Common myeloid progenitor, CD34-positive (primary cell): Measurements from ENCODE around the gene SLCO2B1.

Experiments used
- CTCF ChIA-PET: fragments of 350-600 bp; sonication (Branson Sonifier 250); formaldehyde crosslinking; loops from one replicate; lab custom pipeline; 2021; ENCODE audit warnings: antibody characterized with exemption; lab: Charles Lee
- POLR2A ChIA-PET: fragments of 350-600 bp; sonication (Branson Sonifier 250); formaldehyde crosslinking; loops from one replicate; lab custom pipeline; 2021; ENCODE audit warnings: antibody characterized with exemption; lab: Charles Lee
- DNase-seq, 3 donors: peaks; one replicate each; pipeline versions ENCODE4 v3.0.0 to v3.0.0-alpha.2; 2013
- H3K27ac ChIP-seq, 2 experiments: 1 replicate in 1 of 2; 2 replicates in 1 of 2; pipeline ENCODE4 v1.7.0; 2013; ENCODE audit warnings: inconsistent platforms in 2 of 2, low read length in 2 of 2, mild to moderate bottlenecking in 2 of 2, low read depth in 1 of 2, moderate library complexity in 1 of 2; ENCODE audit not compliant: severe bottlenecking in 2 of 2, insufficient read depth in 1 of 2, poor library complexity in 1 of 2
- H3K27me3 ChIP-seq, 5 experiments: replicated peaks in 2 of 5; 1 replicate in 3 of 5; 2 replicates in 2 of 5; pipeline versions ENCODE4 v1.6.1 to v1.7.0; 2013; ENCODE audit warnings: low read length in 4 of 5, mild to moderate bottlenecking in 2 of 5, moderate library complexity in 2 of 5, inconsistent platforms in 1 of 5; ENCODE audit not compliant: insufficient read depth in 5 of 5, control insufficient read depth in 4 of 5
- H3K36me3 ChIP-seq, 4 experiments: 1 replicate in 2 of 4; 2 replicates in 2 of 4; pipeline versions ENCODE4 v1.6.1 to v1.7.0; 2013; ENCODE audit warnings: low read length in 3 of 4, control low read depth in 1 of 4, mild to moderate bottlenecking in 1 of 4; ENCODE audit not compliant: control insufficient read depth in 4 of 4, insufficient read depth in 4 of 4
- H3K4me1 ChIP-seq, 4 experiments: 1 replicate in 3 of 4; 2 replicates in 1 of 4; pipeline versions ENCODE4 v1.6.1 to v1.7.1; 2013; ENCODE audit warnings: low read length in 3 of 4, mild to moderate bottlenecking in 3 of 4, control low read depth in 1 of 4, inconsistent platforms in 1 of 4, moderate library complexity in 1 of 4; ENCODE audit not compliant: control insufficient read depth in 4 of 4, insufficient read depth in 4 of 4; ENCODE audit errors: control extremely low read depth in 1 of 4
- H3K4me3 ChIP-seq, 7 experiments: 1 replicate in 4 of 7; 2 replicates in 3 of 7; pipeline versions ENCODE4 v1.5.1 to v1.7.0; 2013; ENCODE audit warnings: mild to moderate bottlenecking in 7 of 7, low read length in 6 of 7, moderate library complexity in 6 of 7, inconsistent platforms in 2 of 7, low read depth in 2 of 7, control low read depth in 1 of 7; ENCODE audit not compliant: insufficient read depth in 4 of 7, control insufficient read depth in 1 of 7; ENCODE audit errors: extremely low read depth in 1 of 7
- H3K9me3 ChIP-seq, 5 experiments: 1 replicate in 4 of 5; 2 replicates in 1 of 5; pipeline versions ENCODE4 v1.6.1 to v1.7.1; 2013; ENCODE audit warnings: low read length in 4 of 5, mild to moderate bottlenecking in 2 of 5, inconsistent platforms in 1 of 5, low read depth in 1 of 5, moderate library complexity in 1 of 5; ENCODE audit not compliant: control insufficient read depth in 4 of 5, insufficient read depth in 2 of 5; ENCODE audit errors: control extremely low read depth in 1 of 5
- WGBS: methylation state at CpG from one replicate; pipeline ENCODE4 v1.1.5; 2013; ENCODE audit not compliant: insufficient coverage; 5-methylcytosine and 5-hydroxymethylcytosine counted together

SLCO2B1 gene

GRCh38 chr11:75184757-75185425 lies 34.0 kb downstream of the SLCO2B1 start:
- POLR2A ChIA-PET, result no interaction called here
- no peak for DNase-seq
- Histone ChIP-seq H3K9me3 (no peaks in the 10 kb centered on the region), H3K4me1 (peaks cover 0 to 14% (median 0%) of the 10 kb centered on the region in 4 experiments), H3K4me3 (no peak overlapping the region), H3K27me3 (peaks cover 0 to 9% (median 4%) of the 10 kb centered on the region in 5 experiments), H3K36me3 (no peaks in the 10 kb centered on the region), H3K27ac (no peak overlapping the region)
- 25% methylated on average over 1 of the region's 3 CpGs for WGBS
- CTCF ChIA-PET, result interaction anchor here (1.5 kb wide), 1 partner anchor 20 kb away, joined by 5 read pairs; no protein-coding TSS in a partner anchor

- ChIA-PET CTCF (interaction anchor here (0.6 kb wide), 1 partner anchor 117 kb away, joined by 3 read pairs; no protein-coding TSS in a partner anchor), POLR2A (no interaction called here)
- WGBS, result no CpG with 5 or more reads among the region's 3 CpGs
These were observed 35.0 kb downstream of the SLCO2B1 start for GRCh38 chr11:75185866-75186265.

GRCh38 chr11:75186999-75187398 lies 36.1 kb downstream of the SLCO2B1 start:
- no peak overlapping the region for H3K4me3 ChIP-seq
- H3K36me3 ChIP-seq, result no peaks in the 10 kb centered on the region
- H3K9me3 ChIP-seq, result no peaks in the 10 kb centered on the region
- WGBS, result 100% methylated on average over 1 of the region's 4 CpGs
- H3K27ac ChIP-seq, result no peak overlapping the region
- CTCF ChIA-PET, result no interaction called here
- DNase-seq, result no peak
- H3K27me3 ChIP-seq, result peaks cover 0 to 9% (median 3%) of the 10 kb centered on the region in 5 experiments
- POLR2A ChIA-PET, result no interaction called here
- peaks cover 0 to 6% (median 0%) of the 10 kb centered on the region in 4 experiments for H3K4me1 ChIP-seq

More at GRCh38 chr11:75185866-75186265, 35.0 kb downstream of the SLCO2B1 start:
- peaks cover 0 to 9% (median 4%) of the 10 kb centered on the region in 5 experiments for H3K27me3 ChIP-seq
- no peaks in the 10 kb centered on the region for H3K36me3 ChIP-seq
- no peaks in the 10 kb centered on the region for H3K9me3 ChIP-seq
- H3K4me3 ChIP-seq, result no peak overlapping the region
- H3K4me1 ChIP-seq, result peaks cover 0 to 14% (median 0%) of the 10 kb centered on the region in 4 experiments
- H3K27ac ChIP-seq, result no peak overlapping the region
- DNase-seq, result no peak

DNA sequence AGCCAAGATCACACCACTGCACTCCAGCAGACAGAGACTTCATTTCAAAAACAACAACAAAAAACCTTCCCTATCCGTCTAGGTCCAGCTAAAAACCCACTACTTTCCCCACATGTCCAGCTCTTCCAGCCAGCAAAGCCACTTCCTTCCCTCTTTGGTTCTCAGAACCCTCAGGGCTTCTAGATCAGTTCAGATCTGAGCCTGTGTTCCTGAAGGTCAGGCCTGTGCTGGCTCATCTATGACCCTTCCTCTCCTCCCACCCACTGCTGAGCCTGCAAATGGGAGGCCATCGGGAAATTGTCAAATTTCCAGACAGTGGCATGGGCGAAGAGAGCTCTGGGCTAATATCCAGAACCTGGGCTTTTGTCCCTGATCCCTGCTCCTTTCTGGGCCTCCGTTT lies 37.8 kb downstream of the SLCO2B1 start:
- POLR2A ChIA-PET, result no interaction called here
- Histone ChIP-seq H3K4me1 (peaks cover 0 to 4% (median 0%) of the 10 kb centered on the region in 4 experiments), H3K4me3 (no peak overlapping the region), H3K27ac (no peak overlapping the region), H3K27me3 (peaks cover 0 to 10% (median 3%) of the 10 kb centered on the region in 5 experiments), H3K9me3 (no peaks in the 10 kb centered on the region), H3K36me3 (no peaks in the 10 kb centered on the region)
- DNase-seq, result no peak
- CTCF ChIA-PET, result interaction anchor here (0.8 to 2.2 kb wide), 3 partner anchors 23 to 48 kb away, joined by 3 to 11 read pairs (median 3); no protein-coding TSS in a partner anchor
- 86% methylated on average over 3 of the region's 4 CpGs for WGBS

GRCh38 chr11:75189108-75189507 lies 38.2 kb downstream of the SLCO2B1 start:
- Histone ChIP-seq H3K27ac (no peak overlapping the region), H3K9me3 (no peaks in the 10 kb centered on the region), H3K27me3 (peaks cover 0 to 6% (median 3%) of the 10 kb centered on the region in 5 experiments), H3K4me1 (peaks cover 0 to 4% (median 0%) of the 10 kb centered on the region in 4 experiments), H3K4me3 (no peak overlapping the region), H3K36me3 (no peaks in the 10 kb centered on the region)
- no peak for DNase-seq
- WGBS, result 100% methylated on average over 3 of the region's 5 CpGs
- CTCF ChIA-PET, result interaction anchor here (0.7 to 2.2 kb wide), 4 partner anchors 23 to 49 kb away, joined by 3 to 11 read pairs (median 3); no protein-coding TSS in a partner anchor
- POLR2A ChIA-PET, result no interaction called here

- H3K36me3 ChIP-seq, result no peaks in the 10 kb centered on the region
- H3K27ac ChIP-seq, result no peak overlapping the region
- H3K27me3 ChIP-seq, result peaks cover 0 to 4% (median 3%) of the 10 kb centered on the region in 5 experiments
- POLR2A ChIA-PET, result no interaction called here
- peaks cover 0 to 7% (median 0%) of the 10 kb centered on the region in 4 experiments for H3K4me1 ChIP-seq
- H3K9me3 ChIP-seq, result no peaks in the 10 kb centered on the region
- CTCF ChIA-PET, result interaction anchor here (0.7 to 2.2 kb wide), 5 partner anchors 9 to 52 kb away, joined by 3 to 11 read pairs (median 3); no protein-coding TSS in a partner anchor
- 98% methylated on average over 8 of the region's 8 CpGs for WGBS
- no peak for DNase-seq
- H3K4me3 ChIP-seq, result no peak overlapping the region
These were observed 39.0 kb downstream of the SLCO2B1 start for GRCh38 chr11:75189911-75190310.
